Cardiac muscle cell (in vitro differentiated cells and primary cell): ENCODE results near the gene ADGRF4. TPM values are rescaled to one million over a fixed set of nuclear protein-coding genes. Genes with fewer than 3 reads are reported as not detected.

Experiments
- DNase-seq, 2 donors: peaks; one replicate each; pipeline versions ENCODE4 v3.0.0 to v3.0.0-alpha.2; 2010 to 2017; ENCODE audit warnings: low read depth in 1 of 2, low spot score in 1 of 2
- H3K27ac ChIP-seq: fragments of 200-600 bp; sonication (generic); 2 replicates; pipeline ENCODE4 v1.5.1; 2016
- H3K27me3 ChIP-seq: fragments of 200-600 bp; sonication (generic); 2 replicates; pipeline ENCODE4 v1.6.0; 2016; ENCODE audit warnings: control low read depth
- H3K36me3 ChIP-seq: fragments of 200-600 bp; sonication (generic); 2 replicates; pipeline ENCODE4 v1.5.1; 2016; ENCODE audit warnings: control low read depth
- H3K4me1 ChIP-seq: fragments of 200-600 bp; sonication (generic); 2 replicates; pipeline ENCODE4 v1.8.1; 2017; ENCODE audit warnings: low read depth, mild to moderate bottlenecking, mixed run types
- H3K4me3 ChIP-seq: fragments of 200-600 bp; sonication (generic); 2 replicates; pipeline ENCODE4 v1.5.1; 2016; ENCODE audit warnings: mild to moderate bottlenecking
- H3K9me3 ChIP-seq: fragments of 200-600 bp; sonication (generic); 2 replicates; pipeline ENCODE4 v1.5.1; 2017; ENCODE audit warnings: low read depth, mild to moderate bottlenecking, control low read depth
- CTCF ChIP-seq: IDR thresholded peaks from 2 replicates; pipeline ENCODE4 v1.5.1; 2012; ENCODE audit warnings: low read depth, mild to moderate bottlenecking, low read length
- polyA plus RNA-seq: library from polyadenylated mRNA; unstranded; fragments of >200 nt; fragmentation: Nextera tagmentation; extraction: Ambion mirVana; gene quantifications from 2 replicates; pipeline ENCODE4 v1.2.1, GENCODE V29; 2016
- total RNA-seq: library from RNA; depleted of rRNA; stranded (reverse); fragments of >200 nt; gene quantifications from 2 replicates; pipeline ENCODE4 v1.2.3, GENCODE V29; 2016

ADGRF4 gene
- total and polyA plus RNA-seq, 2 experiments from 2014 or later, result not detected

- H3K36me3 ChIP-seq, result no peaks in the 10 kb centered on the region
- H3K9me3 ChIP-seq, result no peaks in the 10 kb centered on the region
- no peak for DNase-seq
- no peak overlapping the region for H3K27ac ChIP-seq
- no peaks in the 10 kb centered on the region for H3K27me3 ChIP-seq
- no peak for TF ChIP-seq CTCF
- H3K4me3 ChIP-seq, result no peak overlapping the region
- H3K4me1 ChIP-seq, result no peaks in the 10 kb centered on the region
Measured at GRCh38 chr6:47700596-47700995, 2.2 kb downstream of the ADGRF4 start.

GRCh38 chr6:47701363-47701762 is 3.0 kb downstream of the ADGRF4 start:
- Histone ChIP-seq H3K27ac (no peak overlapping the region), H3K36me3 (no peaks in the 10 kb centered on the region), H3K4me3 (no peak overlapping the region), H3K4me1 (no peaks in the 10 kb centered on the region), H3K9me3 (no peaks in the 10 kb centered on the region), H3K27me3 (no peaks in the 10 kb centered on the region)
- DNase-seq, result no peak
- TF ChIP-seq CTCF, result no peak

- Histone ChIP-seq H3K36me3 (no peaks in the 10 kb centered on the region), H3K27ac (no peak overlapping the region), H3K4me1 (no peaks in the 10 kb centered on the region), H3K9me3 (no peaks in the 10 kb centered on the region), H3K4me3 (no peak overlapping the region), H3K27me3 (no peaks in the 10 kb centered on the region)
- TF ChIP-seq CTCF, result no peak
- DNase-seq, result no peak
Measured at GRCh38 chr6:47709160-47709559, 10.8 kb downstream of the ADGRF4 start.

DNA sequence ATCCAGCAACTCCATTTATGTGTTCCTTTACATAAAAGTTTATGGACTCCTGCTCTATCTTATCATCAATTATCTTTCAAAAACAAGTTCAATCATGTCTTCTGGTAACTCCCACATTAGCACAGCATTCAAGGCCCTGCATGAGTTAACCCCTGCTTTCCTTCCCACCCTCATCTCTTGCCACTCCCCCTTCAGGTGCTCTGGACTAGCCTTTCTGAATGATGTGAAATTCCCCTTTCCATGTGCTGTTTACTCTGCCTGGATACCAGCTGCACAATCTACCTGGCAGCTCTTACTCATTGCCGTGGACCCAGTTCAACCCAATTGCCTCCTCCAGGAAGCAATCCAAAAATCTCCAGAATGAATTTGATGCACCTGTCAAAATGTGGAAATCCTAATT is 11.9 kb downstream of the ADGRF4 start:
- TF ChIP-seq CTCF, result no peak
- H3K27ac ChIP-seq, result no peak overlapping the region
- no peaks in the 10 kb centered on the region for H3K4me1 ChIP-seq
- H3K4me3 ChIP-seq, result no peak overlapping the region
- no peaks in the 10 kb centered on the region for H3K36me3 ChIP-seq
- no peak for DNase-seq
- no peaks in the 10 kb centered on the region for H3K27me3 ChIP-seq
- H3K9me3 ChIP-seq, result no peaks in the 10 kb centered on the region

GRCh38 chr6:47713200-47713599 is 14.8 kb downstream of the ADGRF4 start:
- DNase-seq, result no peak
- Histone ChIP-seq H3K4me1 (no peaks in the 10 kb centered on the region), H3K36me3 (no peaks in the 10 kb centered on the region), H3K9me3 (no peaks in the 10 kb centered on the region), H3K27ac (no peak overlapping the region), H3K27me3 (no peaks in the 10 kb centered on the region), H3K4me3 (no peak overlapping the region)
- no peak for TF ChIP-seq CTCF

DNA sequence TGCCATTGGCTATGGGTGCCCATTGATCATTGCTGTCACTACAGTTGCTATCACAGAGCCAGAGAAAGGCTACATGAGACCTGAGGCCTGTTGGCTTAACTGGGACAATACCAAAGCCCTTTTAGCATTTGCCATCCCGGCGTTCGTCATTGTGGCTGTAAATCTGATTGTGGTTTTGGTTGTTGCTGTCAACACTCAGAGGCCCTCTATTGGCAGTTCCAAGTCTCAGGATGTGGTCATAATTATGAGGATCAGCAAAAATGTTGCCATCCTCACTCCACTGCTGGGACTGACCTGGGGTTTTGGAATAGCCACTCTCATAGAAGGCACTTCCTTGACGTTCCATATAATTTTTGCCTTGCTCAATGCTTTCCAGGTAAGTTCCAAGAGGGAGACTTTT is 16.4 kb downstream of the ADGRF4 start:
- Histone ChIP-seq H3K9me3 (no peaks in the 10 kb centered on the region), H3K4me1 (no peaks in the 10 kb centered on the region), H3K27me3 (no peaks in the 10 kb centered on the region), H3K36me3 (no peaks in the 10 kb centered on the region), H3K27ac (no peak overlapping the region), H3K4me3 (no peak overlapping the region)
- TF ChIP-seq CTCF, result no peak
- peak in 1 of 2 donors; percentile 37 for DNase-seq
